Stimulated activated CD8-positive, alpha-beta memory T cell treated with anti-CD3 and anti-CD28 coated beads, Interleukin-15, amount 100 ng/mL, for 24 hours (primary cell): Measurements from ENCODE around the gene VHLL.

ENCODE experiments used
- DNase-seq: peaks from one replicate; pipeline ENCODE4 v3.0.0-alpha.2; 2020; ENCODE audit warnings: low read depth

Gene VHLL

GRCh38 chr1:156253634-156254033 lies 45.5 kb downstream of the VHLL start:
- no peak for DNase-seq

- no peak for DNase-seq
Measured at GRCh38 chr1:156251527-156251926, 47.6 kb downstream of the VHLL start.

- DNase-seq, result no peak
Measured at GRCh38 chr1:156249593-156249992, 49.5 kb downstream of the VHLL start.
